ENCODE results near the gene ATP5IF1.

DNA sequence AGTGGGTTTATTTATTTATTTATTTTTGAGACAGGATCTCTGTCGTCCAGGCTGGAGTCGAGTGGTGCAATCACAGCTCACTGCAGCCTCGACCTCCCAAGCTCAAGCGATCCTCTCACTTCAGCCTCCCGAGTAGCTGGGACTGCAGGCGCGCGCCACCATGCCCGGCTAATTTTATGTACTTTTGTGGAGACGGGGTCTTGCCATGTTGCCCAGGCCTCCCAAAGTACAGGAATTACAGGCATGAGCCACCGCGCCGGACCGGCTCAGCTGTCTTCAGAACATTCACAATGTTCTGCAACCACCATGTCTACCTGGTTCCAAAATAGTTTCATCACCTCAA is 2.7 kb upstream of the ATP5IF1 start:
- TF ChIP-seq, protein P1, sequence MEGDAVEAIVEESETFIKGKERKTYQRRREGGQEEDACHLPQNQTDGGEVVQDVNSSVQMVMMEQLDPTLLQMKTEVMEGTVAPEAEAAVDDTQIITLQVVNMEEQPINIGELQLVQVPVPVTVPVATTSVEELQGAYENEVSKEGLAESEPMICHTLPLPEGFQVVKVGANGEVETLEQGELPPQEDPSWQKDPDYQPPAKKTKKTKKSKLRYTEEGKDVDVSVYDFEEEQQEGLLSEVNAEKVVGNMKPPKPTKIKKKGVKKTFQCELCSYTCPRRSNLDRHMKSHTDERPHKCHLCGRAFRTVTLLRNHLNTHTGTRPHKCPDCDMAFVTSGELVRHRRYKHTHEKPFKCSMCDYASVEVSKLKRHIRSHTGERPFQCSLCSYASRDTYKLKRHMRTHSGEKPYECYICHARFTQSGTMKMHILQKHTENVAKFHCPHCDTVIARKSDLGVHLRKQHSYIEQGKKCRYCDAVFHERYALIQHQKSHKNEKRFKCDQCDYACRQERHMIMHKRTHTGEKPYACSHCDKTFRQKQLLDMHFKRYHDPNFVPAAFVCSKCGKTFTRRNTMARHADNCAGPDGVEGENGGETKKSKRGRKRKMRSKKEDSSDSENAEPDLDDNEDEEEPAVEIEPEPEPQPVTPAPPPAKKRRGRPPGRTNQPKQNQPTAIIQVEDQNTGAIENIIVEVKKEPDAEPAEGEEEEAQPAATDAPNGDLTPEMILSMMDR (IDR thresholded peaks at IDR 0.05; ENCODE audit: poor library complexity, severe bottlenecking), result no peak
- TF ChIP-seq TAF1 (IDR thresholded peaks at IDR 0.05; ENCODE audit: low read depth) (no peak), EZH2 (IDR thresholded peaks at IDR 0.05; ENCODE audit: borderline replicate concordance, insufficient read depth, low read length, poor library complexity, severe bottlenecking) (no peak), MXI1 (conservative IDR thresholded peaks at IDR 0.05; ENCODE audit: poor library complexity, severe bottlenecking) (no peak), RAD21 (conservative IDR thresholded peaks at IDR 0.05) (no peak), SMC3 (conservative IDR thresholded peaks at IDR 0.05; ENCODE audit: poor library complexity) (no peak), EP300 (conservative IDR thresholded peaks at IDR 0.05; ENCODE audit: poor library complexity, severe bottlenecking) (no peak)
- TF ChIP-seq, protein P2, sequence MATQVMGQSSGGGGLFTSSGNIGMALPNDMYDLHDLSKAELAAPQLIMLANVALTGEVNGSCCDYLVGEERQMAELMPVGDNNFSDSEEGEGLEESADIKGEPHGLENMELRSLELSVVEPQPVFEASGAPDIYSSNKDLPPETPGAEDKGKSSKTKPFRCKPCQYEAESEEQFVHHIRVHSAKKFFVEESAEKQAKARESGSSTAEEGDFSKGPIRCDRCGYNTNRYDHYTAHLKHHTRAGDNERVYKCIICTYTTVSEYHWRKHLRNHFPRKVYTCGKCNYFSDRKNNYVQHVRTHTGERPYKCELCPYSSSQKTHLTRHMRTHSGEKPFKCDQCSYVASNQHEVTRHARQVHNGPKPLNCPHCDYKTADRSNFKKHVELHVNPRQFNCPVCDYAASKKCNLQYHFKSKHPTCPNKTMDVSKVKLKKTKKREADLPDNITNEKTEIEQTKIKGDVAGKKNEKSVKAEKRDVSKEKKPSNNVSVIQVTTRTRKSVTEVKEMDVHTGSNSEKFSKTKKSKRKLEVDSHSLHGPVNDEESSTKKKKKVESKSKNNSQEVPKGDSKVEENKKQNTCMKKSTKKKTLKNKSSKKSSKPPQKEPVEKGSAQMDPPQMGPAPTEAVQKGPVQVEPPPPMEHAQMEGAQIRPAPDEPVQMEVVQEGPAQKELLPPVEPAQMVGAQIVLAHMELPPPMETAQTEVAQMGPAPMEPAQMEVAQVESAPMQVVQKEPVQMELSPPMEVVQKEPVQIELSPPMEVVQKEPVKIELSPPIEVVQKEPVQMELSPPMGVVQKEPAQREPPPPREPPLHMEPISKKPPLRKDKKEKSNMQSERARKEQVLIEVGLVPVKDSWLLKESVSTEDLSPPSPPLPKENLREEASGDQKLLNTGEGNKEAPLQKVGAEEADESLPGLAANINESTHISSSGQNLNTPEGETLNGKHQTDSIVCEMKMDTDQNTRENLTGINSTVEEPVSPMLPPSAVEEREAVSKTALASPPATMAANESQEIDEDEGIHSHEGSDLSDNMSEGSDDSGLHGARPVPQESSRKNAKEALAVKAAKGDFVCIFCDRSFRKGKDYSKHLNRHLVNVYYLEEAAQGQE (IDR thresholded peaks at IDR 0.05; ENCODE audit: borderline replicate concordance), result no peak
